NCI-H446 treated with DMSO at 0.1 percent for 48 hours (cell line): ENCODE results near the gene GPR12.
A peak's percentile ranks its signal among the peaks of the same experiment; 100 is the strongest.
"Not testable (repeated sequence)": the region's sequence is repeated elsewhere in the genome, so short reads cannot be mapped to it uniquely, and the experiment has no call there.

Source experiments
- DNase-seq: peaks from one replicate; lab custom pipeline; 2025; lab: John Stamatoyannopoulos, UW

GPR12 gene

GRCh38 chr13:26747706-26748105 is 12.9 kb downstream of the GPR12 start:
- peak; percentile 53 for DNase-seq

GRCh38 chr13:26743971-26744370 is 16.6 kb downstream of the GPR12 start:
- DNase-seq, result no peak

- no peak for DNase-seq
These were observed 17.8 kb downstream of the GPR12 start for GRCh38 chr13:26742691-26743358.

- DNase-seq, result no peak
These were observed 24.9 kb downstream of the GPR12 start for GRCh38 chr13:26735677-26736076.

GRCh38 chr13:26727633-26728032 is 33.0 kb downstream of the GPR12 start:
- DNase-seq, result no peak

GRCh38 chr13:26727122-26727521 is 33.5 kb downstream of the GPR12 start:
- DNase-seq, result no peak

- DNase-seq, result no peak
These were observed 33.9 kb downstream of the GPR12 start for GRCh38 chr13:26726684-26727083.

GRCh38 chr13:26723620-26724019 is 37.0 kb downstream of the GPR12 start:
- DNase-seq, result not testable (repeated sequence)

GRCh38 chr13:26722321-26722720 is 38.3 kb downstream of the GPR12 start:
- DNase-seq, result no peak

GRCh38 chr13:26721251-26722121 is 39.1 kb downstream of the GPR12 start:
- DNase-seq, result no peak

- peak; percentile 48 for DNase-seq
These were observed 41.1 kb downstream of the GPR12 start for GRCh38 chr13:26719356-26719945.

GRCh38 chr13:26718872-26719271 is 41.7 kb downstream of the GPR12 start:
- DNase-seq, result no peak

- DNase-seq, result no peak
These were observed 42.4 kb downstream of the GPR12 start for GRCh38 chr13:26718146-26718545.

- DNase-seq, result peak; percentile 79
These were observed 43.6 kb downstream of the GPR12 start for GRCh38 chr13:26716984-26717383.

GRCh38 chr13:26713341-26713740 is 47.2 kb downstream of the GPR12 start:
- DNase-seq, result no peak

- no peak for DNase-seq
These were observed 49.4 kb downstream of the GPR12 start for GRCh38 chr13:26711211-26711610.

- DNase-seq, result no peak
These were observed 50.4 kb downstream of the GPR12 start for GRCh38 chr13:26710166-26710565.

- no peak for DNase-seq
These were observed 51.1 kb downstream of the GPR12 start for GRCh38 chr13:26709461-26709860.

GRCh38 chr13:26708007-26708297 is 52.6 kb downstream of the GPR12 start:
- no peak for DNase-seq

GRCh38 chr13:26707122-26708006 is 53.2 kb downstream of the GPR12 start:
- DNase-seq, result peak; percentile 68

- no peak for DNase-seq
These were observed 54.2 kb downstream of the GPR12 start for GRCh38 chr13:26706381-26706780.

- DNase-seq, result no peak
These were observed 55.0 kb downstream of the GPR12 start for GRCh38 chr13:26705536-26705935.
